Peyer's patch (tissue), 4 donors: Measurements from ENCODE around the gene ZBTB47. TPM values are rescaled to one million over a fixed set of nuclear protein-coding genes. Genes with fewer than 3 reads are reported as not detected.

Experiments used
- DNase-seq, 3 donors: peaks; one replicate each; pipeline ENCODE4 v3.0.0-alpha.2; 2017 to 2019
- H3K27ac ChIP-seq, 4 donors: fragments of 200-600 bp; sonication (generic); one replicate each; pipeline ENCODE4 v1.5.1; 2016 to 2019
- H3K27me3 ChIP-seq, 2 donors: fragments of 200-600 bp; sonication (generic); one replicate each; pipeline ENCODE4 v1.5.1; 2019
- H3K36me3 ChIP-seq, 3 donors: fragments of 200-600 bp; sonication (generic); one replicate each; pipeline ENCODE4 v1.5.1; 2016 to 2019
- H3K4me1 ChIP-seq, 4 donors: fragments of 200-600 bp; sonication (generic); one replicate each; pipeline ENCODE4 v1.5.1; 2016 to 2019
- H3K4me3 ChIP-seq, 4 donors: fragments of 200-600 bp; sonication (generic); 1 replicate in 3 of 4; 2 replicates in 1 of 4; pipeline ENCODE4 v1.5.1; 2016 to 2019; ENCODE audit warnings: mild to moderate bottlenecking in 1 of 4
- H3K9me3 ChIP-seq, 4 donors: fragments of 200-600 bp; sonication (generic); one replicate each; pipeline ENCODE4 v1.5.1; 2016 to 2019; ENCODE audit warnings: mild to moderate bottlenecking in 1 of 4
- POLR2A ChIP-seq, 2 donors: fragments of 450-650 bp; IDR thresholded peaks; one replicate each; pipeline ENCODE4 v1.5.1; 2017; ENCODE audit warnings: antibody characterized with exemption in 2 of 2, mild to moderate bottlenecking in 2 of 2, moderate library complexity in 2 of 2
- total RNA-seq, 4 donors: library from RNA; depleted of rRNA; stranded (reverse); fragments of >200 nt; gene quantifications; one replicate each; pipeline ENCODE4 v1.1.0, GENCODE V29; 2016
- TF ChIP-seq, protein P1 (sequence below), 6 experiments: fragments of 450-650 bp in 4 of 6; fragments of 200-600 bp in 2 of 6; sonication (generic) in 1 of 6; IDR thresholded peaks; one replicate each; pipeline ENCODE4 v1.5.1; 2017 to 2019; ENCODE audit warnings: antibody characterized with exemption in 6 of 6, mild to moderate bottlenecking in 3 of 6, moderate library complexity in 1 of 6

Gene ZBTB47
- total RNA-seq, 4 donors from 2014 or later: 5.3 to 30.5 (median 14.7) TPM

DNA sequence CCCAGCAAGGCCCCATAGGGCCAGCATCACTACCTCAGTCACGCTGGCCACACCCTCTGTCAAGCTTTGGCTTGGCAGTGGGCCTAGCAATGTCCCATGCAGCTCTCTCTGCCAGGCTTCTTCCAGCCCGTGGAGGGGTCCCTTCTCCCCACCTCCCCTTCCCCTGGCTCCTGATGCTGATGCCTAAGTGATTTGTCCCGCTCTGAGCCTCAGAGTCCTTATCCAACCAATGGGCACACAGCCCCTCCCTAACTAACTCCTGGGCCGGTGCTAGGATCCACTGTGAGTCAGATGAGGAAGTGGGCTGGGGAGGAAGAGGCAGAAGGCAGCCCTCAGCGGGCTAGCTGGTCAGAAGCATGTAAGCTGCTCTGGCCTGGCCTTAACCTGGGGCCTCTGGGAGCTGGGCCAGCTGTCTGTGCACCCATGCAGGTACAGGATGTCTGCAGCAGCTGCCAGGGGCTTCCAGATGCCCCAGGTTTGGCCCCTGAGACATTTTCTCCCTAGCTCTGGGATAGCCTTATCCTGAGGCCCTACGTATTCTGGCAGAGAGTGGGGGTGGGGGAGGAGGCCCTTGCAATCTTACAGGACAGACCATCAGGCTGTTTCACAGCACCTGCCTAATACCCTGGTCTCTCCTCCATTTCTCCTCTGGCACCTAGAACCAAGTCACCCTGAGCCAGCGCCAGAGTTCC, 740 bp upstream of the ZBTB47 start:
- peak; percentile 60 to 82 for TF ChIP-seq POLR2A (IDR thresholded peaks at IDR 0.05)
- TF ChIP-seq, protein P1, sequence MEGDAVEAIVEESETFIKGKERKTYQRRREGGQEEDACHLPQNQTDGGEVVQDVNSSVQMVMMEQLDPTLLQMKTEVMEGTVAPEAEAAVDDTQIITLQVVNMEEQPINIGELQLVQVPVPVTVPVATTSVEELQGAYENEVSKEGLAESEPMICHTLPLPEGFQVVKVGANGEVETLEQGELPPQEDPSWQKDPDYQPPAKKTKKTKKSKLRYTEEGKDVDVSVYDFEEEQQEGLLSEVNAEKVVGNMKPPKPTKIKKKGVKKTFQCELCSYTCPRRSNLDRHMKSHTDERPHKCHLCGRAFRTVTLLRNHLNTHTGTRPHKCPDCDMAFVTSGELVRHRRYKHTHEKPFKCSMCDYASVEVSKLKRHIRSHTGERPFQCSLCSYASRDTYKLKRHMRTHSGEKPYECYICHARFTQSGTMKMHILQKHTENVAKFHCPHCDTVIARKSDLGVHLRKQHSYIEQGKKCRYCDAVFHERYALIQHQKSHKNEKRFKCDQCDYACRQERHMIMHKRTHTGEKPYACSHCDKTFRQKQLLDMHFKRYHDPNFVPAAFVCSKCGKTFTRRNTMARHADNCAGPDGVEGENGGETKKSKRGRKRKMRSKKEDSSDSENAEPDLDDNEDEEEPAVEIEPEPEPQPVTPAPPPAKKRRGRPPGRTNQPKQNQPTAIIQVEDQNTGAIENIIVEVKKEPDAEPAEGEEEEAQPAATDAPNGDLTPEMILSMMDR (IDR thresholded peaks at IDR 0.05): no peak
- no peaks in the 10 kb centered on the region for H3K9me3 ChIP-seq
- H3K4me1 ChIP-seq: peaks cover 5 to 43% (median 15%) of the 10 kb centered on the region in 4 donors
- H3K27ac ChIP-seq: peak overlapping the region; percentile 42 to 90 (median 80)
- H3K36me3 ChIP-seq: peaks cover 0 to 9% (median 0%) of the 10 kb centered on the region in 3 donors
- no peaks in the 10 kb centered on the region for H3K27me3 ChIP-seq
- peak; percentile 61 to 86 (median 62) for DNase-seq
- peak overlapping the region; percentile 64 to 84 (median 76) for H3K4me3 ChIP-seq

DNA sequence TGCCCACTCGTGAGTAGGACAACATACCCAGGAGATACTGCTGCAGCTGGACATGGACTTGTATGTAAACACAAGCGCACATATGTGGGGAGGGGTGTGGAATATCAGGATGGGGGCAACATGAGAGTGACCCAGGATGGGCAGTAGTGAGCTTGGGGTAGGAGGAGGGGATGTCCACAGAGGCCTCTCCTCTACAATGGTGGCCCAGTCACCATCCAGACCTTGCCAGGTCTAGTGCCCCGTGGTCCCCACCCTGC, 266 bp upstream of the ZBTB47 start:
- peaks cover 5 to 43% (median 15%) of the 10 kb centered on the region in 4 donors for H3K4me1 ChIP-seq
- H3K27me3 ChIP-seq: no peaks in the 10 kb centered on the region
- H3K27ac ChIP-seq: peak overlapping the region; percentile 42 to 90 (median 80)
- H3K36me3 ChIP-seq: peaks cover 0 to 4% (median 0%) of the 10 kb centered on the region in 3 donors
- DNase-seq: no peak
- no peaks in the 10 kb centered on the region for H3K9me3 ChIP-seq
- H3K4me3 ChIP-seq: peak overlapping the region; percentile 64 to 84 (median 76)
- TF ChIP-seq, protein P1 (IDR thresholded peaks at IDR 0.05): no peak
- TF ChIP-seq POLR2A (IDR thresholded peaks at IDR 0.05): no peak

DNA sequence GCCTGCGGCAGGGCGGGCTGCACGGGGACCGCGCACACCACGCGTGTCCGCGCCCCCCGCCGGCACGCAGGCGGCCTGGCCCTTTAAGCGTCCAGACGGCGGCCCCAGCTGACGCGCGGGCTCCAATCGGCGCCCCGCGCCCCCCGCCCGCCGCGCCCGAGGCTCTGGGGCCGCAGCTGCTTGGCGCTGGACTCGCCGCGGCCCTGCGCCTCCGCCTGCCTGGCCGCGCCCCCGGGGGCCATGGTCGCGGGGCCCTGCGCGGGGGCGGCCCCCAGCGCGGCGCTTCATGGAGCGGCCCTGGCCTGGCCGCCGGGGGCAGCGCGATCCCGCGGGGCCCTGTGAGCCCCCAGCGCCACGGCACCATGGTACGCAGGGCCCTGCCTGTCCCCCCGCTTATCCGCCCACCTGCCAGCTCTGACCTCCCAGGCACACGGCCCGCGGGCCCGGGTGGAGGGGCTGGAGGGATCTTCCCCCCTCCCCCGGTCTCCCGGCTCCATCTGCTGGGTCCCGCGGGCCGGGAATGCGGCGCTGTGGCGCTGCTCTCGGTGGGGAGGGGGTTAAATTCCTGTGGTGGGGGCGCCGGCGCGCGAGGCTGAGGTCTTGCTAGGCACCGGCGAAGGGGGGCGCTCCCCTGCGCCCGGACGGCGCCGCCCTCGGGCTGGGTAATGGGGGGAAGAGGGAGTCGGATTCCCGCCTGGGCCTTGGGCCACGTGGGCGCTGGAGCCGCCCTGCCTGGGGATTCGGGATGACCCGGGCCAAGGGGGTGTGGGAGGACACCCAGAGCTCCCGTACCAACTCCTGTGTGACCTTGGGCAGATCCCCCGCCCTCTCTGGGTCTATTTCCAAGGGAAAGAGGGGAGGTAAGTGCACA, 1.1 kb downstream of the ZBTB47 start:
- peaks cover 5 to 43% (median 15%) of the 10 kb centered on the region in 4 donors for H3K4me1 ChIP-seq
- DNase-seq: peak in 1 of 3 donors; percentile 57
- TF ChIP-seq, protein P1 (IDR thresholded peaks at IDR 0.05): no peak
- TF ChIP-seq POLR2A (IDR thresholded peaks at IDR 0.05): no peak

DNA sequence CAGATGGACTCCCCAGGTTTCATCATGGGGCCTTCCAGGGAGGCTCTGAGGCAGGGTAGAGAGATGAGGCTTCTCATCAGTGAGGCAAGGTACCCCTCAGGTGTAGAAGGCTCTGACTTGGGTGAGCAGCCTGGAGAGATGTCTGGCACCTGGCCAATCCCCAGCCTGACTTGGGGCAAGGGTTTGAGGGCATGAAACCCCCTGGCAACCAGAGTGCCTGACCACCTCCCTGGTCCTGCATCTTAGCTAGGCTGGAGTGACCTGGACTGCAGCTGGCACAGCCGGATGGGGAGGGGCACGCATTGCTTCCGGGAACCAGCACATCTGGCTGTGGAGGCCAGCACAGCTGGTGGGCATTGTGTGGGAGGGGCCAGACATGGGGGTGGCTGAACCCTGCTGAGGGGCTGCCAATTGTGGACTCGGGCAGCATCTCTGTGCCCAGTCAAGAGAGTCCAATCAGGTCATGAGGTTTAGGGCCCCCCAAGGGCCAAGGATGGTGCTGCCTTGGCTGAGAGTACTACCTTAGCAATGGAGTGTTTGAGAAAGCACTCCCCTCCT, 1.9 kb downstream of the ZBTB47 start:
- H3K27me3 ChIP-seq: no peaks in the 10 kb centered on the region
- no peaks in the 10 kb centered on the region for H3K9me3 ChIP-seq
- TF ChIP-seq, protein P1 (IDR thresholded peaks at IDR 0.05): no peak
- no peak for TF ChIP-seq POLR2A (IDR thresholded peaks at IDR 0.05)
- peaks cover 5 to 43% (median 15%) of the 10 kb centered on the region in 4 donors for H3K4me1 ChIP-seq
- peak overlapping the region; percentile 72 to 90 (median 80) for H3K27ac ChIP-seq
- DNase-seq: peak in 1 of 3 donors; percentile 54
- no peaks in the 10 kb centered on the region for H3K36me3 ChIP-seq
- H3K4me3 ChIP-seq: peak overlapping the region in 3 of 4 donors; percentile 69 to 84 (median 82)

More for the DNA sequence above, 1.1 kb downstream of the ZBTB47 start:
- Histone ChIP-seq H3K4me3 (peak overlapping the region; percentile 64 to 84 (median 76)), H3K27me3 (no peaks in the 10 kb centered on the region), H3K9me3 (no peaks in the 10 kb centered on the region), H3K36me3 (no peaks in the 10 kb centered on the region), H3K27ac (peak overlapping the region; percentile 72 to 90 (median 80))

DNA sequence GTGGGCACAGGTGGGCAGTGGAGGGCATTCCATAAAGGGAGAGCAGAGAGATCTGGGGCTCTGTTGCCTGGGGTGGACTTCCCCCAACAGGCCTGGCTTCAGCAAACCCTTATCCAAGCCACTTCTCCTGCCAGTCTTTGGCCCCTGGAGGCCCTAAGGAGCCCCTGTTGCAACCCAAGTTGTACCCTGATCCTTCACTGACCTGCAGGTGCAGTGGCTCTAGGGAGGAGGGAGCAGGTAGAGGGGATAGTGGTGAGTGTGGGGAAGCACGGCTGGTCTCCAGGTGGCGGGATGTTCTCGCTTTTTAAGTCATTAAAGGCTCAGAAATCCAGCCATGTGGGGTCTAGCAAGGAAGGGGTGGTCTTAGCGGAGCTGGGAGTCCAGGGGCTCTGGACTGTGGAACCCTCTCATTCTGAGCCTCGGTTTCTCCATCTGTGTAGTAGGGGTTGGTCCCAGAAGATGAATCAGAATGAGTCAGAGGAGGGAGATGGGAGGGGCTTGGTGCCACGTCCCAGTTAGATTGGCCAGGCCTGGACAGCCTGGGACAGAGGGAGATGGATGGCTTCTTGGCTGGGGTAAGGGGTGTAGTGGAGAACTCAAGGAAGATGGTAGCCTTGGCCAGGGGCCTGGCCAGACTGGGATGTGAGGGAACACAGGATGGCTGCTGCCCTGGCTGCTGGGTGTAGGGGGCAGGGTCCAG, 2.6 kb downstream of the ZBTB47 start:
- H3K36me3 ChIP-seq: no peaks in the 10 kb centered on the region
- no peaks in the 10 kb centered on the region for H3K9me3 ChIP-seq
- H3K27ac ChIP-seq: peak overlapping the region in 3 of 4 donors; percentile 77 to 90 (median 84)
- H3K4me1 ChIP-seq: peaks cover 5 to 43% (median 15%) of the 10 kb centered on the region in 4 donors
- DNase-seq: no peak
- TF ChIP-seq POLR2A (IDR thresholded peaks at IDR 0.05): no peak
- TF ChIP-seq, protein P1 (IDR thresholded peaks at IDR 0.05): no peak
- H3K27me3 ChIP-seq: no peaks in the 10 kb centered on the region
- no peak overlapping the region for H3K4me3 ChIP-seq
